HTR-8/SVneo (cell line): ENCODE measurements around the gene SAMD14.

ENCODE experiments used
- DNase-seq: peaks from one replicate; pipeline ENCODE4 v3.0.0; 2011; ENCODE audit warnings: low spot score, mixed read lengths; ENCODE audit not compliant: insufficient read length
- FAIRE-seq: peaks from 2 replicates; lab custom pipeline; 2011; peaks lifted over from hg19 to GRCh38; lab: Jason Lieb, UNC

Gene SAMD14

GRCh38 chr17:50165867-50166517, 36.0 kb upstream of the SAMD14 start, which contains the start of gene SGCA:
Gene SGCA (plus strand): TSS chr17:50166005. CDS start chr17:50166041, 36 bp downstream.
- DNase-seq (no peak), FAIRE-seq (no peak)

GRCh38 chr17:50165466-50165865, 35.5 kb upstream of the SAMD14 start:
- FAIRE-seq (peak; percentile 23), DNase-seq (no peak)

- DNase-seq (no peak), FAIRE-seq (no peak)
Measured at GRCh38 chr17:50165066-50165465, 35.1 kb upstream of the SAMD14 start.

GRCh38 chr17:50164697-50164988, 34.7 kb upstream of the SAMD14 start:
- no peak for DNase-seq
- peak; percentile 65 for FAIRE-seq

GRCh38 chr17:50163843-50164696, 34.1 kb upstream of the SAMD14 start:
- FAIRE-seq (no peak), DNase-seq (no peak)

- no peak for DNase-seq
- no peak for FAIRE-seq
Measured at GRCh38 chr17:50162466-50163254, 32.7 kb upstream of the SAMD14 start.

- FAIRE-seq (no peak), DNase-seq (no peak)
Measured at GRCh38 chr17:50161911-50162288, 31.9 kb upstream of the SAMD14 start.

- peak; percentile 100 for DNase-seq
- FAIRE-seq = peak; percentile 100
Measured at GRCh38 chr17:50161023-50161910, 31.3 kb upstream of the SAMD14 start.

- FAIRE-seq (peak; percentile 54), DNase-seq (no peak)
Measured at GRCh38 chr17:50157891-50158290, 27.9 kb upstream of the SAMD14 start.

- FAIRE-seq (no peak), DNase-seq (no peak)
Measured at GRCh38 chr17:50155115-50155819, 25.3 kb upstream of the SAMD14 start.

GRCh38 chr17:50154604-50155003, 24.6 kb upstream of the SAMD14 start:
- no peak for DNase-seq
- FAIRE-seq = no peak

GRCh38 chr17:50153650-50154575, 24.0 kb upstream of the SAMD14 start:
- FAIRE-seq (no peak), DNase-seq (no peak)

- DNase-seq (no peak), FAIRE-seq (no peak)
Measured at GRCh38 chr17:50152736-50153135, 22.8 kb upstream of the SAMD14 start.

GRCh38 chr17:50151937-50152547, 22.1 kb upstream of the SAMD14 start:
- FAIRE-seq = peak; percentile 95
- DNase-seq = peak; percentile 96

- DNase-seq (peak; percentile 97), FAIRE-seq (peak; percentile 90)
Measured at GRCh38 chr17:50151041-50151936, 21.3 kb upstream of the SAMD14 start.

- no peak for FAIRE-seq
Measured at GRCh38 chr17:50150354-50151040, 20.5 kb upstream of the SAMD14 start, which contains the start of gene PPP1R9B. Gene PPP1R9B (minus strand): TSS chr17:50150677. CDS start chr17:50150513, 164 bp downstream.

More at GRCh38 chr17:50150354-50151040, 20.5 kb upstream of the SAMD14 start, which contains the start of gene PPP1R9B:
- DNase-seq = no peak
